SK-N-SH (cell line): ENCODE data around the gene PDE9A. TPM values are rescaled to one million over a fixed set of nuclear protein-coding genes. Genes with fewer than 3 reads are reported as not detected.

Source experiments
- CTCF ChIA-PET: fragments of 300-600, 350-600 bp; formaldehyde crosslinking; extraction: SDS; loops from one replicate; lab custom pipeline; 2021; lab: Yijun Ruan, JAX
- POLR2A ChIA-PET: fragments of 350-600 bp; sonication (Branson Sonifier 250); formaldehyde crosslinking; extraction: SDS; loops from one replicate; lab custom pipeline; 2020; ENCODE audit warnings: antibody characterized with exemption, inconsistent platforms; lab: Yijun Ruan, JAX
- DNase-seq: peaks from one replicate; pipeline ENCODE4 v3.0.0; 2012
- H2AFZ ChIP-seq: fragments of 200-600 bp; sonication (generic); 2 replicates; pipeline ENCODE4 v1.8.1; 2016; ENCODE audit warnings: antibody characterized with exemption, mild to moderate bottlenecking, low read depth
- H3F3A ChIP-seq: fragments of 200-600 bp; sonication (generic); replicated peaks from 2 replicates; pipeline ENCODE3; 2016; ENCODE audit warnings: antibody characterized with exemption, mild to moderate bottlenecking; ENCODE audit not compliant: insufficient read depth
- H3K27ac ChIP-seq, 2 experiments: fragments of 200-500 bp in 1 of 2; fragments of 200-600 bp in 1 of 2; sonication (Bioruptor generic) in 1 of 2; sonication (generic), shearing (Covaris generic) in 1 of 2; 2 replicates each; pipeline versions ENCODE4 v1.5.1 to v1.6.1; 2014 to 2016; ENCODE audit warnings: low read depth in 2 of 2, inconsistent platforms in 1 of 2, low read length in 1 of 2, mild to moderate bottlenecking in 1 of 2, mixed read lengths in 1 of 2
- H3K27me3 ChIP-seq: fragments of 200-600 bp; sonication (generic), shearing (Covaris generic); 2 replicates; pipeline ENCODE4 v1.6.1; 2016; ENCODE audit warnings: mixed run types; ENCODE audit not compliant: insufficient read depth
- H3K36me3 ChIP-seq, 2 experiments: fragments of 200-500 bp in 1 of 2; fragments of 200-600 bp in 1 of 2; sonication (Bioruptor generic) in 1 of 2; sonication (generic) in 1 of 2; replicated peaks in 1 of 2; 2 replicates each; pipeline versions ENCODE3 to v1.5.1; 2014 to 2016; ENCODE audit warnings: low read length in 1 of 2, mild to moderate bottlenecking in 1 of 2; ENCODE audit not compliant: insufficient read depth in 2 of 2, control insufficient read depth in 1 of 2
- H3K4me1 ChIP-seq, 2 experiments: fragments of 200-500 bp in 1 of 2; fragments of 200-600 bp in 1 of 2; sonication (Bioruptor generic) in 1 of 2; sonication (generic), shearing (Covaris generic) in 1 of 2; 2 replicates each; pipeline versions ENCODE4 v1.5.1 to v1.6.1; 2014 to 2016; ENCODE audit warnings: low read depth in 1 of 2, low read length in 1 of 2, mixed run types in 1 of 2; ENCODE audit not compliant: insufficient read depth in 2 of 2, control insufficient read depth in 1 of 2
- H3K4me2 ChIP-seq: fragments of 200-600 bp; sonication (generic), shearing (Covaris generic); 2 replicates; pipeline ENCODE4 v1.6.1; 2017; ENCODE audit warnings: mixed run types
- H3K4me3 ChIP-seq, 2 experiments: fragments of 200-500 bp in 1 of 2; fragments of 200-600 bp in 1 of 2; sonication (Bioruptor generic) in 1 of 2; sonication (generic), shearing (Covaris generic) in 1 of 2; 2 replicates each; pipeline versions ENCODE4 v1.5.1 to v1.8.1; 2014 to 2016; ENCODE audit warnings: low read depth in 2 of 2, inconsistent platforms in 1 of 2, low read length in 1 of 2, mild to moderate bottlenecking in 1 of 2, mixed read lengths in 1 of 2, moderate library complexity in 1 of 2
- H3K79me2 ChIP-seq: fragments of 200-600 bp; sonication (generic); 2 replicates; pipeline ENCODE4 v1.8.1; 2017; ENCODE audit warnings: mild to moderate bottlenecking; ENCODE audit not compliant: insufficient read depth
- H3K9ac ChIP-seq: fragments of 200-600 bp; sonication (generic); 2 replicates; pipeline ENCODE4 v1.6.1; 2017; ENCODE audit warnings: mixed run types
- H3K9me2 ChIP-seq: fragments of 200-600 bp; sonication (generic); 2 replicates; pipeline ENCODE4 v1.6.1; 2017; ENCODE audit warnings: mixed run types
- H3K9me3 ChIP-seq: fragments of 200-600 bp; sonication (generic); 2 replicates; pipeline ENCODE4 v1.6.1; 2017; ENCODE audit warnings: mixed run types, mild to moderate bottlenecking, moderate library complexity
- H4K20me1 ChIP-seq: fragments of 200-600 bp; sonication (generic); 2 replicates; pipeline ENCODE4 v1.6.1; 2017; ENCODE audit warnings: mild to moderate bottlenecking, mixed run types; ENCODE audit not compliant: insufficient read depth
- CHD2 ChIP-seq: fragments of 150-350 bp; IDR thresholded peaks from 2 replicates; pipeline ENCODE4 v1.6.1; 2018; ENCODE audit warnings: low read length; ENCODE audit not compliant: partially characterized antibody
- CTCF ChIP-seq: fragments of 200-600 bp; sonication (generic); IDR thresholded peaks from 2 replicates; pipeline ENCODE4 v1.6.1; 2017; ENCODE audit warnings: antibody characterized with exemption, mild to moderate bottlenecking, moderate library complexity
- FOXJ3 ChIP-seq: sonication (generic); formaldehyde crosslinking; IDR thresholded peaks from 2 replicates; pipeline ENCODE4 v1.5.1; 2020; ENCODE audit warnings: mild to moderate bottlenecking, missing genetic modification reagents
- FOXM1 ChIP-seq: IDR thresholded peaks from 2 replicates; pipeline ENCODE4 v1.4.0; 2012; ENCODE audit warnings: low read depth, mild to moderate bottlenecking
- GABPA ChIP-seq: IDR thresholded peaks from 2 replicates; pipeline ENCODE4 v1.4.0; 2012; ENCODE audit warnings: low read depth, mild to moderate bottlenecking
- GATA2 ChIP-seq: sonication (generic); formaldehyde crosslinking; IDR thresholded peaks from 2 replicates; pipeline ENCODE4 v1.5.0; 2020; ENCODE audit warnings: mild to moderate bottlenecking, missing genetic modification reagents
- IRF3 ChIP-seq: fragments of 150-350 bp; IDR thresholded peaks from 2 replicates; pipeline ENCODE4 v1.6.1; 2016; ENCODE audit warnings: mild to moderate bottlenecking, low read depth, low read length
- JUND ChIP-seq: IDR thresholded peaks from 2 replicates; pipeline ENCODE4 v1.4.0; 2012
- PBX3 ChIP-seq: IDR thresholded peaks from 2 replicates; pipeline ENCODE4; 2012
- POLR2AphosphoS5 ChIP-seq: IDR thresholded peaks from 2 replicates; pipeline ENCODE4 v1.6.1; 2012; ENCODE audit warnings: low read depth, low read length
- RAD21 ChIP-seq: IDR thresholded peaks from 2 replicates; pipeline ENCODE4 v1.6.1; 2012; ENCODE audit warnings: mild to moderate bottlenecking, low read length
- REST ChIP-seq: IDR thresholded peaks from 2 replicates; pipeline ENCODE4 v1.6.1; 2012; ENCODE audit warnings: mild to moderate bottlenecking, low read depth, low read length, moderate library complexity
- RFX5 ChIP-seq: IDR thresholded peaks from 2 replicates; pipeline ENCODE4 v1.6.1; 2012; ENCODE audit warnings: mild to moderate bottlenecking, improper control_type of control experiment, low read length
- RXRA ChIP-seq: IDR thresholded peaks from 2 replicates; pipeline ENCODE4 v1.4.0; 2012; ENCODE audit warnings: low read depth, mild to moderate bottlenecking, borderline replicate concordance
- SMC3 ChIP-seq: IDR thresholded peaks from 2 replicates; pipeline ENCODE4 v1.6.1; 2012; ENCODE audit warnings: low read depth, low read length, improper control_type of control experiment
- TAF1 ChIP-seq: IDR thresholded peaks from 2 replicates; pipeline ENCODE4 v1.6.1; 2012; ENCODE audit warnings: low read depth, mild to moderate bottlenecking, low read length, moderate library complexity, borderline replicate concordance
- USF1 ChIP-seq: IDR thresholded peaks from 2 replicates; pipeline ENCODE4 v1.4.0; 2012; ENCODE audit warnings: low read depth, borderline replicate concordance
- YY1 ChIP-seq: IDR thresholded peaks from 2 replicates; pipeline ENCODE4 v1.4.0; 2012; ENCODE audit warnings: low read depth, mild to moderate bottlenecking
- WGBS: methylation state at CpG from one replicate; pipeline ENCODE4 v1.1.6; 2017; ENCODE audit warnings: low lambda C conversion rate; 5-methylcytosine and 5-hydroxymethylcytosine counted together
- polyA plus RNA-seq, 3 experiments: library from polyadenylated mRNA; depleted of rRNA; stranded (reverse); fragments of >200 nt; gene quantifications; 2 replicates each; pipeline ENCODE4 v1.2.3, GENCODE V29; 2012

Gene PDE9A
- polyA plus RNA-seq, 1 of the 3 experiments (the other 2 are of a cell fraction): 0.28 TPM

- Histone ChIP-seq H3K4me2 (no peak overlapping the region), H4K20me1 (no peaks in the 10 kb centered on the region), H3F3A (no peaks in the 10 kb centered on the region), H3K4me1 (no peaks in the 10 kb centered on the region), H3K4me3 (no peak overlapping the region), H3K27ac (no peak overlapping the region), H3K79me2 (no peaks in the 10 kb centered on the region)
- DNase-seq: no peak
- CTCF ChIA-PET: no interaction called here
- TF ChIP-seq CTCF: no peak
- no peak for TF ChIP-seq FOXJ3
- no peak for TF ChIP-seq FOXM1
- TF ChIP-seq GABPA: no peak
- TF ChIP-seq REST: no peak
- TF ChIP-seq YY1: no peak
- no peak for TF ChIP-seq POLR2AphosphoS5
- TF ChIP-seq JUND: no peak
- TF ChIP-seq IRF3: no peak
- TF ChIP-seq, all 33 proteins: peak for 0
- no peaks in the 10 kb centered on the region for H3K9me3 ChIP-seq
- H3K36me3 ChIP-seq: no peaks in the 10 kb centered on the region
- H3K27me3 ChIP-seq: no peaks in the 10 kb centered on the region
- H3K9me2 ChIP-seq: no peaks in the 10 kb centered on the region
- H2AFZ ChIP-seq: no peak overlapping the region
- WGBS: 67% methylated on average over 7 of the region's 7 CpGs
- POLR2A ChIA-PET: no interaction called here
- H3K9ac ChIP-seq: no peak overlapping the region
These were observed 79.7 kb downstream of the PDE9A start for GRCh38 chr21:42733037-42733627.

GRCh38 chr21:42733874-42734273 lies 80.5 kb downstream of the PDE9A start:
- Histone ChIP-seq H2AFZ (no peak overlapping the region), H3K9me2 (no peaks in the 10 kb centered on the region), H4K20me1 (no peaks in the 10 kb centered on the region), H3K79me2 (no peaks in the 10 kb centered on the region), H3K9ac (no peak overlapping the region), H3K36me3 (no peaks in the 10 kb centered on the region), H3K4me1 (no peaks in the 10 kb centered on the region), H3K4me3 (no peak overlapping the region), H3K9me3 (no peaks in the 10 kb centered on the region), H3K27me3 (no peaks in the 10 kb centered on the region), H3K27ac (no peak overlapping the region), H3K4me2 (no peak overlapping the region), H3F3A (no peaks in the 10 kb centered on the region)
- WGBS: 57% methylated on average over 7 of the region's 7 CpGs
- POLR2A ChIA-PET: no interaction called here
- DNase-seq: no peak
- CTCF ChIA-PET: no interaction called here
- no peak for TF ChIP-seq USF1
- TF ChIP-seq GATA2 (CRISPR knock-in tag): no peak
- no peak for TF ChIP-seq RFX5
- no peak for TF ChIP-seq GABPA
- TF ChIP-seq SMC3: no peak
- TF ChIP-seq CHD2: no peak
- TF ChIP-seq RAD21: no peak
- TF ChIP-seq PBX3: no peak
- no peak for TF ChIP-seq TAF1
- TF ChIP-seq JUND: no peak
- TF ChIP-seq RXRA: no peak
